Activated naive CD4-positive, alpha-beta T cell treated with anti-CD3 and anti-CD28 coated beads, Interleukin-2, amount 10 ng/mL, durations not matched to agents 7 days and 5 days (primary cell): ENCODE measurements around the gene DCPS.
"Not testable (repeated sequence)": the region's sequence is repeated elsewhere in the genome, so short reads cannot be mapped to it uniquely, and the experiment has no call there.

Experiments
- CTCF ChIA-PET: fragments of 350-600 bp; sonication (Branson Sonifier 250); formaldehyde crosslinking; loops from one replicate; lab custom pipeline; 2021; ENCODE audit warnings: antibody characterized with exemption; lab: Charles Lee
- DNase-seq: peaks from one replicate; pipeline ENCODE4 v3.0.0-alpha.2; 2020
- H3K27ac Mint-ChIP-seq: one replicate; pipeline ENCODE4 v1.8.0; 2021; ENCODE audit warnings: mild to moderate bottlenecking, moderate library complexity, mixed read lengths
- H3K27me3 Mint-ChIP-seq: one replicate; pipeline ENCODE4 v1.8.0; 2021; ENCODE audit warnings: mild to moderate bottlenecking, mixed read lengths
- H3K36me3 Mint-ChIP-seq: one replicate; pipeline ENCODE4 v1.8.0; 2021; ENCODE audit warnings: mixed read lengths
- H3K4me1 Mint-ChIP-seq: one replicate; pipeline ENCODE4 v1.8.0; 2021; ENCODE audit warnings: mixed read lengths
- H3K4me3 Mint-ChIP-seq: one replicate; pipeline ENCODE4 v1.8.0; 2021; ENCODE audit warnings: mild to moderate bottlenecking, moderate library complexity, mixed read lengths
- H3K9me3 Mint-ChIP-seq: one replicate; pipeline ENCODE4 v1.8.0; 2021; ENCODE audit warnings: mixed read lengths

Gene DCPS

DNA sequence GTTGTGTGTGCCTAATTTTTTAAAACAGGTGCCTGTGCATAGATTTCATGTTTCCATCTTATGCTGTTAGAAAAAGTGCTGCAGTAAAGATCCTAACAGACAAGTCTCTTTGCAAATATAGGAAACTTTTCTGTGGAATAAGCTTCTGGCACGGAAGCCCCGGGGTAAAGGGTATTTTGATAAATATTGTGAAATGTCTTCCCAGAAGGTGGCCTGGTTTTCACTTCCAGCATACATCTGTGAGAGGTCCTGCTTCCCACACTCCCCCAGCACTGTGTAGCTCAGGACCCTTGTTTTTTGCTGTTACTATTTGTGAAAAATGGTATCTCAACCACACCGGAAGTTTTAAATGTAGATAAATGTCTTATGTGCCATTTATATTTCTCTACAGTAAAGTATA, 66.2 kb downstream of the DCPS start:
- Mint-ChIP-seq H3K27me3 (no peaks in the 10 kb centered on the region), H3K4me1 (peaks cover 9% of the 10 kb centered on the region), H3K36me3 (no peaks in the 10 kb centered on the region), H3K27ac (no peak overlapping the region), H3K4me3 (no peak overlapping the region), H3K9me3 (no peaks in the 10 kb centered on the region)
- CTCF ChIA-PET, result interaction anchor here (0.6 to 1.1 kb wide), 2 partner anchors 60 to 1279 kb away, joined by 3 read pairs; no protein-coding TSS in a partner anchor
- no peak for DNase-seq

DNA sequence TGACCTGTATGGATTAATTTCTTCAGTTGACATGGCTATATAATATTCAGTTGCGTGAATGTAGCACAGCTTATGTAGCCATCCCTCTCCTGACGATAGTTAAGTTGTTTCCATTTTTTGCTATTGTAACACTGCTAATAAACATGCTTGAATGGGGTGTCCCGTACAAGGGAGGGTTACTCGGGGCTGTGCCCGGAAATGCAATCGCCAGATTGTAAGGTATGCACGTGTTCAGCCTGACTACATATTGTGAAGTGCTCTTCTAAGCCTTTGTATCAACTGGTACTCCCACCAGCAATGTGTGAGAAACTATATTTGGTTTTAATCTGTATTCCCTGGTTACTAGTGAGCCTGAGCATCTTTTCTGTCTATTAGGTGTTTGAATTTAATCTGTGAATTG, 67.7 kb downstream of the DCPS start:
- Mint-ChIP-seq H3K4me3 (no peak overlapping the region), H3K36me3 (no peaks in the 10 kb centered on the region), H3K27ac (no peak overlapping the region), H3K9me3 (no peaks in the 10 kb centered on the region), H3K4me1 (peaks cover 9% of the 10 kb centered on the region), H3K27me3 (no peaks in the 10 kb centered on the region)
- DNase-seq, result no peak
- CTCF ChIA-PET, result no interaction called here

DNA sequence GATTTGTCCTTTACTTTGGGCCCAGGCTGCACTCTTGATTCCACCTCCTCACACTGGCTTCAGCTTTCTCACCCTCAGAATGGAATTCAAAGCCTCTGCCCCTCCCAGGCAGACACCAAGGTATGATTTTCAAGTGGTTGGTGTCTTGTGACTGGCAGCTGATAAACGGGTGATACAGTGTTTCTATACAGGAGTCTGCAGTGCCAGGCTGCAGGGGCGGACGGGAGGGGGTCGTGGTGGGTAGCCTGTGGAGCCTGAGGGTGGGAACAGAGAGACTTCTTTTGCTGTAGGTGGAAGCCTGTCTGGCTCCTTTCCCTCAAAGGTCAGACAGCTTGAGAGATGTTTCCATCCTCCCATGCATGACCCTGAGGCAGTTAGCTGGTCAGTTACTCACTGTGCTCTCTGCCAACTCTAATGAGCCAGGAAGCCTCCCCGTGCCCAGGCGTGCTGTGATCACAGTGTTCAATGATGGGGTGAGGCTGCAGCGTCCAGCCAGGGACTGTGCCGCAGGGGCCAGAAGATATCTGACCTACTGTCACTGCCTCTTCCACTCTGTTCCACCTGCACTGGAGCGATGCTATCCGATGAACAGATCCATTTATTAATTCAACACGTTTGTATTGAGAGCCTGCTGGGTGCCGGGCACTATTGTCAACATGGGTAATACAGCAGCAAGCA, 69.7 kb downstream of the DCPS start:
- DNase-seq, H3K4me1 Mint-ChIP-seq, H3K4me3 Mint-ChIP-seq, H3K9me3 Mint-ChIP-seq, H3K27ac Mint-ChIP-seq, CTCF ChIA-PET, H3K27me3 Mint-ChIP-seq, H3K36me3 Mint-ChIP-seq: not testable (repeated sequence)

DNA sequence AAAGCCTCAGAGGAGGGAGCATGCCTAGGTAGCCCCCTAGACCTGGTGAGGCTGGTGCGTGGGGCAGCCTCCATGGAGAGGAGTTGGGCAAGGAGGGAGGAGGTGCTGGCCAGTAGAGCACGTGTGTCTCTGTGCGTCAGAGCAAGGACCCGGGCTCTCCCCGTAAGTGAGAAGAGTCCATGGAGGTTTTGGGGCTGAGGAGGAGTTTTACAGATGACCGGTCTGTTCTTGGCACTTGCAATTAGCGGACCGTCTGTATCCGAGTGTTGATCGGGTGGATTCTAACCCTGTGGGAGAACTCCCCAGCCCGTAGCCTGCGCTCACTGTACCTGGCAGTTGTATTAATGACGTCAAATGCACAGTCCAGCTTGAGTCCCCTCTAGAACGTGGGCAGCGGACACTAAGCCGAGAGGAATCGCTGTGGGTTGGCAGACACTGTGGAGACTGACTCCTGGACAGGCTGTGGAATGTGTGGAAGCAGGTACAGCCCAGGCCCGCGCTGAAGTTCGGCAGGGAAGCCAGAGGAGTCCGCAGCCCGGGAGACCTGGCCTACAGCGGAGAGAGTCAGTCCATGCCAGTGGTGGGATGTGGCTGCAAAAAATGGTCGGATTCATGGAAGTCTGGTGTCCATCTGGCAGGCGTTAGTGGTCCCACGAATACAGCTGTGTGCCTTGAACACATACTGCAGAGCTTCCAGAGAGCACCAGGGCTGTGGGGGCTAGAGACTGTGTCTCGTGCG, 70.9 kb downstream of the DCPS start:
- H3K4me3 Mint-ChIP-seq, H3K36me3 Mint-ChIP-seq, DNase-seq, H3K27me3 Mint-ChIP-seq, H3K27ac Mint-ChIP-seq, H3K9me3 Mint-ChIP-seq, H3K4me1 Mint-ChIP-seq, CTCF ChIA-PET: not testable (repeated sequence)

DNA sequence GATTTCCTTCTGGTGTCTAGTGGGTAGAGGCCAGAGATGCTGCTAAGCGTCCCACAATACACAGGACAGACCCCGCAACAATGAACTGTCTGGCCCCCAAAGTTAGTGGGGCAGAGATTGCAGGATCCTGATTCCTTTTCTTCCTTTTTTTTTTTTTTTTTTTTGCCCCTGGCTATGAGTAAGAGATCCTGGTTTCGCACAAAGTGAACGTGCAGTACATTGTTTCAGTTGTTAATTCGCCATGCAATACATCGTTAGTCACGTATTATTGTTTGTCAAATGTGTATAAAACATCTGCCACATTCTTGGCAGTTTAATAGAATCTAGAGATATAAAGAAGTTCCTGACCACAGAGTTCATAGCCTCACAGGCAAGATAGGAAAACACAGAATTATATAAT, 71.9 kb downstream of the DCPS start:
- Mint-ChIP-seq H3K4me3 (no peak overlapping the region), H3K9me3 (no peaks in the 10 kb centered on the region), H3K36me3 (no peaks in the 10 kb centered on the region), H3K4me1 (no peaks in the 10 kb centered on the region), H3K27me3 (no peaks in the 10 kb centered on the region), H3K27ac (no peak overlapping the region)
- CTCF ChIA-PET, result no interaction called here
- no peak for DNase-seq

DNA sequence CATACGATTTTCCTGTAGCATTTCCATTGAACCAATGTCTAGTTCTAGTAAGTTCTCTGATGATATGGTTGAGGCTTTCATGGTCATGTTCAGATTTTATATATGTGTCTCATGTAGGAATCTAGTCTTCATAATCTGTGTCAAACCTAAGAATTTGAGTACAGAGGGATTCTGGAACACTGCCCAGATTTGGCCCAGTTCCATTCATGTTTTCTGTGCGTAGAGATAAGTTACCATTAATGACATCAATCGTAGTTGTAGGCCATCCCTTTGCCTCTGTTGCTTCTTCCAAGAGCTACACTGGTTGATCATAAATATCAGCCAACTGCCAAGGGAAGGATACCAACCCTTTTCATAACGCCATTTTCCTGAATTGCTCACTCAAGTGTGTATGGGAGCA, 74.9 kb downstream of the DCPS start:
- H3K27ac Mint-ChIP-seq, result no peak overlapping the region
- no peaks in the 10 kb centered on the region for H3K4me1 Mint-ChIP-seq
- CTCF ChIA-PET, result no interaction called here
- DNase-seq, result no peak
- no peak overlapping the region for H3K4me3 Mint-ChIP-seq
- H3K36me3 Mint-ChIP-seq, result no peaks in the 10 kb centered on the region
- no peaks in the 10 kb centered on the region for H3K27me3 Mint-ChIP-seq
- no peaks in the 10 kb centered on the region for H3K9me3 Mint-ChIP-seq

DNA sequence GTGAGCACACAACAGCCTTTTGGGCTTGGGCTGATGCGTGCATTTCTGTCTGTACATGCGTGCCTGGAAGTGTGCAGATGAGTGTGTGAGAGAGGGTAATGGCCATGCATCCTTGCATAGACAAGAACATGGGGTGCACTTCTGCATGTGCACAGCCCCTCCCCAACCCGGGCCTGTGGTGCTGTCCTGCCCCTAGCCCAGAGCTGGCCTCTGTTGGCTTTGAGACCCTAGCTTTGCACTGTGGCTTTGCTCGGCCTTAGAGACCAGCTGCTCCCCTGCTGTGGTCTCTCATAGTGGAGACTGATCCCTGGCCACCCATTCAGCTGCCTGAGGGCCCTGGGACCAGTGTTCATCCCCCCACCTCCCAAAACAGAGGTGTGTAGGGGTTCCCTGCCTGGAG, 77.0 kb downstream of the DCPS start:
- Mint-ChIP-seq H3K4me3 (no peak overlapping the region), H3K27me3 (no peaks in the 10 kb centered on the region), H3K27ac (no peak overlapping the region), H3K9me3 (no peaks in the 10 kb centered on the region), H3K4me1 (no peaks in the 10 kb centered on the region), H3K36me3 (no peaks in the 10 kb centered on the region)
- CTCF ChIA-PET, result no interaction called here
- DNase-seq, result no peak

DNA sequence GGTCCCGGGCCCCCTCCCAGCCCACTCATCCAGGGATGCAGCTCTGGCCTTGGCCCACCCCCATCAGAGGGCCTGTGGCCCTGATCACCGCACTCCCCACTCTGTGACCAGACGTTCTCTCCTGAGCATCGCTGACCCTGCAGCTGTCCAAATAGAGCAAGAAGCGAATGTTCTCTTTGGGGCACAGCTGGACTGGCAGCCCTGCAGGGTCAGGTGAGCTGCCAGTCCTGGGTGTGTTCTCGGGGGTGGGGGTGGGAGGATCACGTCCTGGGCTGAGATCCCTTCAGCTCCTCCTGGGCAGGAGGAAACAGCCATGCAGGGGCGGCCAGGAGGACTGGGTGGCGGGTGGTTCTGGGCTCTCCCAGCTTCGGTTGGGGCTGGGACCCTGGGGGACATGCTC, 78.1 kb downstream of the DCPS start:
- H3K36me3 Mint-ChIP-seq, DNase-seq, H3K27me3 Mint-ChIP-seq, CTCF ChIA-PET, H3K9me3 Mint-ChIP-seq, H3K4me3 Mint-ChIP-seq, H3K27ac Mint-ChIP-seq, H3K4me1 Mint-ChIP-seq: not testable (repeated sequence)

DNA sequence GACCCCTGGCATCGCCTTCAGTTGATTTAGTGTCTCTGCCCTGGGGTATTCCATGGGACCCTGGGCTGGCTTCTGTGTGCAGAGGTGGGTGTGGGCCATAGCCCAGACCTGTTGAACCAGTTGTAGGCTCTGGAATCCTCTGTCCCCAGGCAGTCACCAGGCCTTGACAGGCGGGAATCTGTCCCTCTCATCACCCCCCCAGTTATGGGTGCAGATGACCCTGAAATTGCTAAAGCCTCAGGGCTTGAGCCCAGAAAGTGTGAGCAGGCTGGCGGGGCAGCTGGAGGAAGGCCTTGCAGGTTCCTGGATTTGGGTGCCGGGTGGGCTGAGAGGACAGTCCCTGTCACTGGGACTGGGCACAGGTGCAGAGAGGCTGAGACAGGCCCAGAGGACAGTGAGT, 78.8 kb downstream of the DCPS start:
- H3K27ac Mint-ChIP-seq, CTCF ChIA-PET, H3K36me3 Mint-ChIP-seq, H3K4me3 Mint-ChIP-seq, H3K9me3 Mint-ChIP-seq, H3K27me3 Mint-ChIP-seq, DNase-seq, H3K4me1 Mint-ChIP-seq: not testable (repeated sequence)

DNA sequence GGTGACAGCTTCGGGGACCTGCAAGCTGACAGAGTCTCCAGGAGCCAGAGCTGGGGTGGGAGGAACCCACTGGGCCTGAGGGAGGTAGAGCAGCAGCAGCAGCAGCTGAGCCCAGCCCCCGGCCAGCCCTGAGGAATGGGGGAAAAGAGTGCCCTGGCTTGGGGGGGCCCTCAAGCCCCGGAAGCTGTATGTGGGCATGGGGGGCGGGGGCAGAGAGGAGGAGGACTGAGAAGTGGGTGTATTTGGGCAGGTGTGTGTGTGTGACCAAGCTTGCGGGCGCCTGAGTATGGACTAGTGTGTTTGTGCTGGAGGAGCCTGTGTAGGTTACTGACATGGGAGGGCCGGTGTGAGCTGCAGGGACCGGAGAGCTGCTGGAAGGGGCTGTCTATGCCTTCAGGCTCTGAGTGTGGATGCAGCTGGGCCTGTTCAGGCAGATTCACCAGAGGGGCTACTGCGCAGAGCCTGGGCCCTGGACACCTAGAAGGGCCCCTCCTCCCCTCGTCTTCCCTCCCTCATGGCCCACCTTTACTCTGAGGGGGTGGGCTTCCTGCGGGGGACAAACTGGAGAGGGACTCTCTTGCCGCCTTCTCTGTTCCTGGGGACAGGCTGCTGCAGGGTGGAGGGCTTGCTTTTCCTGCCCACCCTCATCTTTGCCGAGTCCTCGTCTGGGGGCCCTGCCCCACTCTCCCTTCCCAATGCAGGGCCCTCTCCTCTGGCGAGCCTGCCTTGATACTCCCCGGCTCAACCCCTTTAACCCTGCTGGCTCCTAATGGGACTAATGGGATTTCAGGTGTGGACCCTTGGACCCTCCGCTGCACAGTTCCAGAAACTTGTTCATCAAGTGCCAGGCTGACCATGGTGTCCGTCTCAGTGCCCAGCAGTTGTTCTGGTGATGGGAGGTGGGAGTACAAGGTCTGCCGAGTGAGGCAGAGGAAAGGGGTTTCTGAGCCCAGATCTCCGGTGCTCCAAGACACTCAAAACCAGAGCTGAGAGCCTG, 79.8 kb downstream of the DCPS start:
- H3K36me3 Mint-ChIP-seq, result no peaks in the 10 kb centered on the region
- no peaks in the 10 kb centered on the region for H3K9me3 Mint-ChIP-seq
- no peaks in the 10 kb centered on the region for H3K27me3 Mint-ChIP-seq
- DNase-seq, result no peak
- CTCF ChIA-PET, result no interaction called here
- no peak overlapping the region for H3K27ac Mint-ChIP-seq
- no peaks in the 10 kb centered on the region for H3K4me1 Mint-ChIP-seq
- H3K4me3 Mint-ChIP-seq, result no peak overlapping the region

DNA sequence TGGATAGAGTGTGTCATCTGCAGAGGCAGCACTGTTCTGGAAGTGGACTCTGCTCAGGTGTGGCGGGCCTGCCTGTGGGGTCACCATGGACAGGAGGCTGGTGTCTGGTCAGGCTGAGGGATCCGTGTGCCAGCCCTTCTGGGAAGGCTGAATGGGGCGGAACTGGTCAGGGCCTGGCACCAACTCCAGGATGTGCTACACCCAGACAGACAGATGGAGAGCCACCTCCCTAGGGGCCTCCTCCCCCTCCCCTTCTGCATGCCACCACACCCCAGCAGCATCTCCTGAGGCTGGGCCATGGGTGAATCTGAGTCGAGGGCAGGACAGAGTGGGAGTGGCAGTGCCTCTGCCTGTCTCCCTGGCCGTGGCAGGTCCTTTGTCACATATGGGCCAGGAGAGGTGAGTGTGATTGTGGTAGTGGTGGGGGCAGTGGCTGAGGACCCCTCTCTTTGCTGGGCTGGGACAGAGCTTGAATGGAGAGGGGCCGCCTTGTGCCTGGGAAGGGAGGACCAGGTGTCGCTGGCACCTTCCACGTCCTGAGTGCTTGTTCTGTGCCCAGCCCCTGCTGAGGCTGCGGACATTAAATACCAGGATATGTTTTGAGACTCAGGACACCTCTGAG, 80.7 kb downstream of the DCPS start:
- CTCF ChIA-PET, result no interaction called here
- Mint-ChIP-seq H3K4me1 (no peaks in the 10 kb centered on the region), H3K9me3 (no peaks in the 10 kb centered on the region), H3K36me3 (no peaks in the 10 kb centered on the region), H3K27me3 (no peaks in the 10 kb centered on the region), H3K27ac (no peak overlapping the region), H3K4me3 (no peak overlapping the region)
- DNase-seq, result no peak

DNA sequence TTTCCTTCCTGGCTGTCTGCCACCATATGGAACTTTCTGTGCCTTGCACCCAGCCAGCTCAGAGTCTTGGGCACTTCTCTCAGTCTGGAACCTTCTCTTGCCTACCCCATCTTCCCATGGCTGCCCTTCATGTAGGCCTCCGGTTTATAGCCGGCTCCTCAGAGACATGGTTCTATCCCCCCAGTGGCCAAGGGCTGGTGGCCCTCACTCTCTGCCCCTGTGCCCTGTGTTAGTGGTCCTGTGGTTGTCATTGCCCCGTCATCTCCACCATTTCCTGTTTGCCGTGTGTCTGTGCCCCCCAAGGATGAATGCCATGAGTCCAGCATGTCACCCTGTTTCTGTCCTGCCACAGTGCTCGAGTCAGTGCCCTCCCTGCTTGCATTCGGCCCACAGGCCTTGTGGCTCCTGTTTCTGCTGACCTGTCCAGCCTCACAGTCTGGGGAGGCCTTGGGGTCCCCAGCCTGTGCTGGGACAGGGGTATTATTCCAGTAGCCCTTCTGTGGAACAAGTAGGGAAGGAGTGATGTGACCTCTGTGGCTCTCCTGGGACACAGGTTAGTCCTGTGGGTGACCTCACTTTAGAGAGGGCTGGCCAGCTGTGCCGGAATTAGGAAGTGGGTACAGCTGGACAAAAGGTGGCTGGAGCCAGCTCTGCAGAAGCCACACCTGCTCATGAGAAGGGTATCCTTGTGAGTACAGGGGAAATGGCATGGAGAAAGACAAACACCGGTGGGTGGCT, 82.3 kb downstream of the DCPS start:
- Mint-ChIP-seq H3K9me3 (no peaks in the 10 kb centered on the region), H3K27me3 (no peaks in the 10 kb centered on the region), H3K36me3 (no peaks in the 10 kb centered on the region), H3K4me1 (no peaks in the 10 kb centered on the region), H3K27ac (no peak overlapping the region), H3K4me3 (no peak overlapping the region)
- no peak for DNase-seq
- CTCF ChIA-PET, result no interaction called here

DNA sequence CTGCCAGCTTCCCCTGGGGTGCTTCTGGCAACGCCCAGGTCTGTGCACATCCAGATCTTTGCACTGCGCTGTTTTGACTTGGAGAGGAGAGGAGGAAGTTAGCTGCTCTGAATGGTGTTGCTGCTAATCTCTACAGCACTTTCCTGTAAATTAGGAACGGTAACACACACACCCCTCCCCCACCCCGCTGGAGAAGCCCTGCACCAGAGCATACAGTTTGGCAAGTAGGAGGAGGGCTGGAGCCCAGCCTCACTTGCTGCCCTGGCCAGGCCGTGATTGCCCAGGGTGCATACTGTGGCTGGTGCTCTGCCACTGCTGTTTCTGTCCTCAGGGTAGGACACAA, 82.8 kb downstream of the DCPS start:
- CTCF ChIA-PET, H3K4me1 Mint-ChIP-seq, H3K27me3 Mint-ChIP-seq, H3K4me3 Mint-ChIP-seq, DNase-seq, H3K9me3 Mint-ChIP-seq, H3K36me3 Mint-ChIP-seq, H3K27ac Mint-ChIP-seq: not testable (repeated sequence)

DNA sequence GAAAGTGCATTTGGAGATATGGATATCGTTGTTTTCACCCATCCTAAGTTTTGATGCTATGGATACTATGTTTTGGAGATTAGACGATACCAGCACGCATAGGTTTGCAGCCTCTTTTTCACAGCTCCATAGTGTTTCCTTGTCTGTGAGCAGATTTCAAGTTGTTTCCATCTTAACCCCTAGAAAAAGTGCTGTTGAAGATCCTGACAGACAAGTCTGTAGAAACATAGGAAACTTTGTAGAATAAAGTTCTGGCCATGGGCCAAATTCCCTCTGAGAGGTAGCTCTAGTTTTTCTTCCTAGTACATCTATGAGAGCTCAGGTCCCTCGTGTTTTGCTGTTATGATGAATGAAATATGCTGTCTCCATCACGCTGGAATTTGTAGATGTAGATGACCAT, 84.0 kb downstream of the DCPS start:
- H3K4me3 Mint-ChIP-seq, result no peak overlapping the region
- no peaks in the 10 kb centered on the region for H3K36me3 Mint-ChIP-seq
- DNase-seq, result no peak
- CTCF ChIA-PET, result no interaction called here
- H3K4me1 Mint-ChIP-seq, result peaks cover 3% of the 10 kb centered on the region
- no peaks in the 10 kb centered on the region for H3K9me3 Mint-ChIP-seq
- H3K27ac Mint-ChIP-seq, result no peak overlapping the region
- H3K27me3 Mint-ChIP-seq, result no peaks in the 10 kb centered on the region
